ENCODE data around the gene CACNB4. TPM values are rescaled to one million over a fixed set of nuclear protein-coding genes. Genes with fewer than 3 reads are reported as not detected.

Gene CACNB4
- total and polyA plus RNA-seq, 10 donors, result 0.14 to 5.1 (median 1.6) TPM

GRCh38 chr2:151908204-151908882, 190.5 kb downstream of the CACNB4 start:
- 79 to 97% (median 82%) methylated on average over 2 of the region's 2 CpGs for WGBS, 5 donors
- intact Hi-C loops (cut with DNase I; ENCODE audit: low total_unique reads), result no loop called here
- Histone ChIP-seq H3K36me3 (no peaks in the 10 kb centered on the region), H3K4me3 (no peak overlapping the region), H3K4me1 (peaks cover 0 to 37% (median 7%) of the 10 kb centered on the region in 6 donors), H3K27me3 (replicated peaks in 1 of 7) (no peaks in the 10 kb centered on the region), H3K27ac (peak overlapping the region in 1 of 8 donors; percentile 33), H3K9me3 (no peaks in the 10 kb centered on the region)
- DNase-seq, result no peak
- no peak for TF ChIP-seq POLR2A (IDR thresholded peaks at IDR 0.05)
- TF ChIP-seq CTCF (IDR thresholded peaks at IDR 0.05 in 8 of 11, conservative IDR thresholded peaks at IDR 0.05 in 3 of 11), result no peak
- TF ChIP-seq POLR2AphosphoS5 (IDR thresholded peaks at IDR 0.05), result no peak

- Histone ChIP-seq H3K27me3 (replicated peaks in 1 of 7) (no peaks in the 10 kb centered on the region), H3K27ac (peak overlapping the region in 1 of 8 donors; percentile 33), H3K4me3 (no peak overlapping the region), H3K36me3 (no peaks in the 10 kb centered on the region), H3K9me3 (no peaks in the 10 kb centered on the region), H3K4me1 (peaks cover 0 to 37% (median 7%) of the 10 kb centered on the region in 6 donors)
- intact Hi-C loops (cut with DNase I; ENCODE audit: low total_unique reads), result no loop called here
- TF ChIP-seq CTCF (IDR thresholded peaks at IDR 0.05 in 8 of 11, conservative IDR thresholded peaks at IDR 0.05 in 3 of 11) (no peak), POLR2AphosphoS5 (IDR thresholded peaks at IDR 0.05) (no peak), POLR2A (IDR thresholded peaks at IDR 0.05) (no peak)
- DNase-seq, result no peak
- 66 to 79% (median 71%) methylated on average over 6 of the region's 6 CpGs for WGBS, 5 donors
Observed at GRCh38 chr2:151907286-151908203, 191.3 kb downstream of the CACNB4 start.

GRCh38 chr2:151906633-151906998, 192.2 kb downstream of the CACNB4 start:
- Histone ChIP-seq H3K27ac (no peak overlapping the region), H3K36me3 (no peaks in the 10 kb centered on the region), H3K4me1 (peaks cover 0 to 37% (median 7%) of the 10 kb centered on the region in 6 donors), H3K9me3 (no peaks in the 10 kb centered on the region), H3K4me3 (no peak overlapping the region), H3K27me3 (replicated peaks in 1 of 7) (no peaks in the 10 kb centered on the region)
- TF ChIP-seq POLR2A (IDR thresholded peaks at IDR 0.05), result no peak
- no peak for TF ChIP-seq POLR2AphosphoS5 (IDR thresholded peaks at IDR 0.05)
- 82 to 93% (median 88%) methylated on average over 2 of the region's 2 CpGs for WGBS, 5 donors
- intact Hi-C loops (cut with DNase I; ENCODE audit: low total_unique reads), result no loop called here
- no peak for DNase-seq

DNA sequence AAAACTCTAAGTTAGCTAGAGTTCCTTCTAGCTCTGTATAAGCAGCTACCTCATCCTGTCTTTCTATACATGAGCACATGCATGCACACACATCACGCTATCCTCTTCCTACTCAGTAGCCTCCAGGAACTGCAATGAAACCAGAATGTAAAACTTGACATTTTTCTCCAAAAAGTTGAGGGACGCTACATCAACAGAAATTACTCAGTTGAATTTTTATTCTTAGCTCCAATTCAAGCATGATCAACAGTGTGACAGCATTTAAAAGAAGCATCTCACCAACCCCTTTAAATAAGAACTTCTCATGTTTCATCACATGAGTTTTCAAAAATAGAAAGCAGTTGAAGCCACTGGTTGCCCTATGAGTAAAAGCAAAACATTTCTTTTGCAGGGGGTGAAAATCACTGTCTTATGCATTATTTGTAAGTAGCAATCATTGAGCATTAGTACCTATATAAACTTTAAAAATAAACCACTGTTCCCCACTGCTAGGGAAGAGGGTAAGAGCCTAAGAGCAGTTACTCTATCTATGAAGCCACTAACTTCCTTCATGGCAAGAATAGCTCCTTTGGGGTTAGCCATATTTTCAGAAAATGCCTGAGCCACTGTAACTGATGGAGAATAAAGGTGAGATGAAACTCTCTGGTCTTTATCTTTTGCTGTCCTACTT, 192.7 kb downstream of the CACNB4 start:
- Histone ChIP-seq H3K27me3 (replicated peaks in 1 of 7) (no peaks in the 10 kb centered on the region), H3K4me3 (no peak overlapping the region), H3K36me3 (no peaks in the 10 kb centered on the region), H3K9me3 (no peaks in the 10 kb centered on the region), H3K27ac (no peak overlapping the region), H3K4me1 (peaks cover 0 to 37% (median 7%) of the 10 kb centered on the region in 6 donors)
- intact Hi-C loops (cut with DNase I; ENCODE audit: low total_unique reads), result no loop called here
- 62 to 84% (median 72%) methylated on average over 2 of the region's 2 CpGs for WGBS, 5 donors
- TF ChIP-seq POLR2AphosphoS5 (IDR thresholded peaks at IDR 0.05) (no peak), CTCF (IDR thresholded peaks at IDR 0.05 in 8 of 11, conservative IDR thresholded peaks at IDR 0.05 in 3 of 11) (no peak), POLR2A (IDR thresholded peaks at IDR 0.05) (no peak)
- DNase-seq, result no peak
